Adrenal gland (tissue), 5 donors: ENCODE measurements around the gene NAPSA.
"Not testable (repeated sequence)": the region's sequence is repeated elsewhere in the genome, so short reads cannot be mapped to it uniquely, and the experiment has no call there.

Source experiments
- POLR2A ChIP-seq, 2 donors: fragments of 450-650 bp; IDR thresholded peaks; one replicate each; pipeline ENCODE4 v1.6.1; 2017; ENCODE audit warnings: antibody characterized with exemption in 2 of 2, mild to moderate bottlenecking in 2 of 2, moderate library complexity in 1 of 2
- TF ChIP-seq, protein P1 (sequence below), 6 experiments: fragments of 450-650 bp in 4 of 6; fragments of 200-600 bp in 2 of 6; sonication (generic) in 1 of 6; IDR thresholded peaks; 1 replicate in 5 of 6; 2 replicates in 1 of 6; pipeline versions ENCODE4 v1.5.1 to v1.8.0; 2016 to 2021; ENCODE audit warnings: antibody characterized with exemption in 6 of 6, mild to moderate bottlenecking in 2 of 6, moderate library complexity in 1 of 6
- donor health status: DM: no; HTN: no; CAD: no.

DNA sequence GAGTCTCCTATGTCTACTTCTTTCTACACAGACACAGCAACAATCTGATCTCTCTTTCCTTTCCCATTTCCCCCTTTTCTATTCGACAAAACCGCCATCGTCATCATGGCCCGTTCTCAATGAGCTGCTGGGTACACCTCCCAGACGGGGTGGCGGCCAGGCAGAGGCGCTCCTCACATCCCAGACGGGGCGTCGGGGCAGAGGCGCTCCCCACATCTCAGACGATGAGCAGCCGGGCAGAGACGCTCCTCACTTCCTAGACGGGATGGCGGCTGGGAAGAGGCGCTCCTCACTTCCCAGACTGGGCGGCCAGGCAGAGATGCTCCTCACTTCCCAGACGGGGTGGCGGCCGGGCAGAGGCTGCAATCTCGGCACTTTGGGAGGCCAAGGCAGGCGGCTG, 25.5 kb upstream of the NAPSA start:
- TF ChIP-seq, protein P1, sequence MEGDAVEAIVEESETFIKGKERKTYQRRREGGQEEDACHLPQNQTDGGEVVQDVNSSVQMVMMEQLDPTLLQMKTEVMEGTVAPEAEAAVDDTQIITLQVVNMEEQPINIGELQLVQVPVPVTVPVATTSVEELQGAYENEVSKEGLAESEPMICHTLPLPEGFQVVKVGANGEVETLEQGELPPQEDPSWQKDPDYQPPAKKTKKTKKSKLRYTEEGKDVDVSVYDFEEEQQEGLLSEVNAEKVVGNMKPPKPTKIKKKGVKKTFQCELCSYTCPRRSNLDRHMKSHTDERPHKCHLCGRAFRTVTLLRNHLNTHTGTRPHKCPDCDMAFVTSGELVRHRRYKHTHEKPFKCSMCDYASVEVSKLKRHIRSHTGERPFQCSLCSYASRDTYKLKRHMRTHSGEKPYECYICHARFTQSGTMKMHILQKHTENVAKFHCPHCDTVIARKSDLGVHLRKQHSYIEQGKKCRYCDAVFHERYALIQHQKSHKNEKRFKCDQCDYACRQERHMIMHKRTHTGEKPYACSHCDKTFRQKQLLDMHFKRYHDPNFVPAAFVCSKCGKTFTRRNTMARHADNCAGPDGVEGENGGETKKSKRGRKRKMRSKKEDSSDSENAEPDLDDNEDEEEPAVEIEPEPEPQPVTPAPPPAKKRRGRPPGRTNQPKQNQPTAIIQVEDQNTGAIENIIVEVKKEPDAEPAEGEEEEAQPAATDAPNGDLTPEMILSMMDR (IDR thresholded peaks at IDR 0.05): not testable (repeated sequence)
- not testable (repeated sequence) for TF ChIP-seq POLR2A (IDR thresholded peaks at IDR 0.05)
